M059J (cell line): ENCODE measurements around the gene IGFALS. TPM values are rescaled to one million over a fixed set of nuclear protein-coding genes. Genes with fewer than 3 reads are reported as not detected.
A peak's percentile ranks its signal among the peaks of the same experiment; 100 is the strongest.

Source experiments
- DNase-seq: peaks from one replicate; pipeline ENCODE4 v3.0.0-alpha.2; 2012; ENCODE audit warnings: low read depth
- total RNA-seq: library from RNA; depleted of rRNA; stranded (reverse); fragments of >200 nt; shearing (Covaris generic); gene quantifications from 2 replicates; pipeline ENCODE4 v1.2.3, GENCODE V29; 2014

The IGFALS gene
- total RNA-seq, 1 experiment from 2014 or later = 0.07 TPM

DNA sequence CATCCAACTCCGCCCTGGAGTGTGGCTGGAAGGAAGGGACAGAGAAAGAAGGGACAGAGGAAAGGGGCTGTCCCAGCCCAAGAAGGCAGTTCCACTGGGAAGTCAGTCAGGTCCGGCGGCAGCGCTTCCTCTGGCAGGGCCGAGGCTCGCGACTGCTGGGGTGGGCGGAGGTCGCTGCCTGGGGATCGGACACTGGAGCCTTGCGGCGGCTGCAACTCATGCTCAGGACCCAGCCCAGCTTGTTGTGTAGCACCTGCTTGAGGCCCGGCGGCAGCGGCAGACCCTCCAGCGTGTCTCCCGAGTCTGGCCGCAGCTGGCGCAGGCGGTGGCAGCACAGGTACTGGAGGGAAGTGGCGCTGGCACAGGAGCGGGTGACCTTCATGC lies 16.5 kb downstream of the IGFALS start:
- no peak for DNase-seq

DNA sequence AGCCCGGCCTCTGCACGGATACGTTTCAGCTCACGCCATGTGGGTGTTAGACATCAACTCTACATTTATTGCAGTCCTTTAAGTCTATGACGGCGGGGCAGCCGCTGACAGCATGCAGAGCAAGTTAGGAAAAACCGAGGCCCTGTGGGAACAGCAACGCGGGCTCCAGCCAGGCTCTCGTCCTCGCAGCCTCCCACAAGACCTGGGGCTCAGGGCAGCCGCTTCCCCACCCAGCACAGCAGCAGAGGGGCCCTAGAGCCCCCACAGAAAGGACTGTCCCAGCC lies 16.9 kb downstream of the IGFALS start:
- no peak for DNase-seq

DNA sequence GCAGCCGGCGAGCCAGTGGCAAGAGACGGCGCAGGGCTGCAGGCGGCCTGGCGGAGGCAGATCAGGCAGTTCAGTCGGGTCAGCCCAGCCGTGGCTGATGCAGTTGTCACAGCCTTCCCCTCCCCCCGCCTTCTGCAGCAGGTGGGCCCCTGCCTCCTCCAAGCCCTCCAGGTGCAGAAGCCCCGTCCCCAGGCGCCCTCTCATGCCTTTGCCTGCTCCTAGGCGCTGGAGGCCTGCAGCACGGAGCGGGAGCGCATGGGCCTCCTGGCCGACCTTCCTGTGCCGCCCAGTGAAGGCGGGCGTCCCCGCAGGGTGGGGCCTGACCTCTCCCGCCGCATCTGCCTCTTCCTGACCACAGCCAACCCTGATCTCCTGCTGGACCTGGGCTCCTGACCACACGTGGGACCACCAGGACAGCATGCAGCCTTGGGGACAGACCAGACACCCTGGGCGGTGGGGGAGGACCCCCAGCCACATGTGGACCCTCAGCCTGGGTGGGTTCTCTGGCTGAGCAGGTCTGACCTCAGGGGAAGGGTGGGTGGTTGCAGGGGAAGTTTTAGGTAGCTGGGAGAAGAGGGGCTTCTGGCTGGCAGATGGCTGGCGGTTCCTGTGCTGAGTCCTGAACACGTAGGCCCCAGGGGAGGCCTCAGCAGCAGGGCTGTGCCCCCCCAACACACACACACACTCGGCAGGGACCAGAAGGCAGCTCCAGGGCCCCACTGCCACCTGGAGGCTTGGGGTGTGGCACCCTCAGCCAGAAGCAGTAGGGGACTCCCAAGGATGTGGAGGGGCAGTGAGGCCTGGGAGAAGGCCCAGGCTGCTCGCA lies 17.4 kb downstream of the IGFALS start:
- DNase-seq = no peak

DNA sequence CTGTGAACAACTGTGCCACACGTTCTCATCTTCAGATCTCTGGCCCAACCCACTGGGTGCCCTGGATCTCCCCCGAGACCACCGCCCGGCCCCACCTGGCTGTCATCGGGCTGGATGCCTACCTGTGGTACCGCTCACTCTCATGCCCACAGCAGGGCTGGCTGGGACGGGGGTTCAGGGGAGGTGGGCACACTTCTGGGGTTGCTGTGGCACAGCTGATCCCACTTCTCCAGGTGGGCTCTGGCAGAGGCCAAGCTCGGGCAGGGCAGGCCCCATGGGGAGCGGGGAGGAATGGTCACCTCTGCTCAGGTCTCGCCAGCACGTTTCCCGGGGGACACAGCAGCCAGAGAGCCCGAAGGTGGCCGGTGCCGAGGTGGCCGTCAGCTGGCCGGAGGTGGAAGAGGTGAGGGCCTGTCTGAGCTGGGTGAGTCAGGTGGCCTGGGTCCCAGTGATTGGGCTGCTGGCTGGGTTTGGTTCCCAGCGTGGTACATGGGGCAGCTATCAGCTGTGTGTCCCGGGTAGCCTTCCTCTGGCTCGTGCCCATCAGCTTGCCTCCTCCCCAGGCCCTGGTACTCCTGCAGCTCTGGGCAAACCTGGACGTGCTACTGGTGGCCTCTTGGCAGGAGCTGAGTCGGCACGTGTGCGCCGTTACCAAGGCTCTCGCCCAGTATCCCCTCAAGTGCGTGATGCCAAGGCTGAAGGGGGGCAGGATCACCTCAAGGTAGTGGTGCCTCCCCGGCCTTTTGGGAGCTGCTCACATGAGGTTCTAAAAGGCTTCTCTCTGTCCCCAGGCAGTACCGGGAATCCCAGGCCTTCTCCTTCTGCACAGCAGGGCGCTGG lies 18.3 kb downstream of the IGFALS start:
- DNase-seq = no peak

DNA sequence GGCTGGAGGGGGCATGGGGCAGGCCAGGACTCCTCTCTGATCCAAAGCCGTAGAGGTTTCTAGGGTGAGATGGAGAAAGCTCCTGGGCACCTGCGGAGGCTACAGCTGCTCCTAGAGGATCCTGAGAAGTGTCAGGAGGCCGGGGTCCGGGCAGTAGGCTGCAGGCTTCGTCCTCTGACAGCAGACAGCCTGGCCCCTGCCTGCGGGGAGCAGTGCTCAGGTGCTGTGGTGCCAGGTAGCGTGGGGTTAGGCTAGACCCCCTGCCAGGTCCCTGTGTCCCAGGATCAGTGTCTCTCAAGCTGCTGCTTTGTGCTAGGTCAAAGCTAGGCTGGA lies 19.1 kb downstream of the IGFALS start:
- no peak for DNase-seq

DNA sequence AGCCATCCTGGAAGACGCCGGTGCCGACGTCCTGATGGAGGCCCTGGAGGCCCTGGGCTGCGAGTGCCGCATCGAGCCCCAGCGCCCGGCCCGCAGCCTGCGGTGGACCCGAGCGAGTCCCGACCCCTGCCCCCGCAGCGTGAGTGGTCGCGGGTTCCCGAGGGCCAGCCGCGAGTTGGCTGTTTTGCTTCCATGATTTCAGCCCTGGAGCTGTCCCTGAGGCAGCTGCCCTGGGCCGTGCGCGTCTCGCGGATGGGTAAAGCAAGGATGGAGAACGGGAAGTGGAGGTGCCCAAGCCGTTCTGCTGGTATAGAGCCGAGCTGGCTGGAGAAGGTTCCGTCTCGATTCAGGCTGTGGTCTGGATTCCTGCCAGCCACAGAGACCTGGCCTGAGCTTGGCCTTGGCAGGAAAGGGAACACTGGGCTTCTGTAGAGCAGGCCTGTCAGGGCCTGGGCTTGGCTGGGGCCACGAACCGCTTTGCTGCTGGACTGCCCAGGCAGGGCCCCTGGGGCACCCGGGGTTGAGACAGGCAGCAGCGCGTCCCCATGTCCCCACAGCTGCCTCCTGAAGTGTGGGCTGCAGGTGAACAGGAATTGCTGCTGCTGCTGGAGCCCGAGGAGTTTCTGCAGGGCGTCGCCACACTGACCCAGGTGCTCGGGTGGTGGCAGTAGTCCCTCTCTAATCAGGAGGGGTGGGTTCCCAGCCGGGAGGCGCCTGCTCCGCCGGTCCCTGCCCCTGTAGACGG lies 19.6 kb downstream of the IGFALS start:
- peak; percentile 63 for DNase-seq

DNA sequence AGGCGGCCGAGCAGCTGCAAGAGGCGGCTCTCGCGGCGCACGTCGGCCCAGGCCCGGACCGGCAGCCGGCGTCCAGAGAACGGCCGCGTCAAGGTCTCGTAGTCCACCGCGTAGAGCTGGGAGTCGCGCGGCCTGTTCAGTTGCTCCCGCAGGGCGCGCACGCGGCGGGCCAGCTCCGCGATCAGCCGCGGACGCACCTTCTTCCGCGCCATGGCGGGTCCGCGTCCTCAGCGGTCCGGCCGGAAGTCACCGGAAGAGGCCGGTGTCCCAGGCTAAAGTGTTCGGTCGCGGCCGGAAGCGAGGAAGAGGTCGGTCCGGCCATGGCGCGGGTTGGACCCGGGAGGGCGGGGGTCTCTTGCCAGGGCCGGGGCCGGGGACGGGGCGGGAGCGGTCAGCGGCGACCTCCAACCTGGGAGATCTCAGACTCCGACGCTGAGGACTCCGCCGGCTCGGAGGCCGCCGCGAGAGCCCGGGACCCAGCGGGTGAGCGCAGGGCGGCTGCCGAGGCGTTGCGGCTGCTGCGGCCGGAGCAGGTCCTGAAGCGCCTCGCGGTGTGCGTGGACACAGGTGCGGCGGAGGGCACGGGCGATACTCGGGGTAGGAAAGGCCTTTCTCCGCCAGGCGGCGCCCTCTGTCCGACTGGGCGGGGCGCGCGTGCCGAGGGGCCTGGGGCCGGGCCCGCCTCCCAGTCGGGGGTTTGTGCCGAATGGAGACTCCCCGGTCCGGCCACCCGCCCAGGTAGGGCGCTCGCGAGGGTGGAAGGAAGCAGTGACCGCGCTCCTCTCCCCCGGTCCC lies 20.4 kb downstream of the IGFALS start, which contains the start of gene MRPS34:
TSS of gene MRPS34 (minus strand) at position 227 of the 795 bp plus-strand sequence. CDS start at position 212, 15 bp downstream.
- DNase-seq = peak; percentile 80

DNA sequence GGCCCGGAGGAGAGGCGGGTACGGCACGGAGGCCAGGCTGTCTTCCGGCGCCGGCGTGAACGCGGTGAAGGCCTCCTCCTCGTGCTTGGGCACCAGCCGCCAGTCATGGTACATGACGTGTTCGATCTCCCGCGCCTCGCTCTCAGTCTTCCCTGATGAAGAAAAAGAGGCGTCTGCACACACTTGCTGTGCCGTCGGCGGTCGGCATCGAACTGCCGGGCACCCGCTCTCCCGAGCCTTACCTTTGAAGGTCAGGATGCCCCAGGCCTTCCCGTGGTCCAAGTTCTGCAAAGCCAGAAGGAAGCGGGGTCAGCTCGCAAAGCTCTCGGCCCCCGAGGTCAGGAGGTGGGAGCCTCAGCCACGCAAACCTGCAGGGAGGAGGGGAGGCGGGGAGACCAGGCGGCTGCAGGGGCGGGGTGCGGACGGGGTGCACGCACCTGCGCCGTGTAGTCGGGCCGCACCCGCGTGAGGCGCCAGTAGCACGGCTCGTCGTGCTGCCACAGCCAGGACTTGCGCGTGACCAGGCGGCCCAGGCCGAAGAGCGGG lies 21.1 kb downstream of the IGFALS start, which contains the start of gene EME2:
TSS of gene EME2 (plus strand) at position 449 of the 546 bp plus-strand sequence. CDS start 418 bp downstream, outside the sequence.
- no peak for DNase-seq

DNA sequence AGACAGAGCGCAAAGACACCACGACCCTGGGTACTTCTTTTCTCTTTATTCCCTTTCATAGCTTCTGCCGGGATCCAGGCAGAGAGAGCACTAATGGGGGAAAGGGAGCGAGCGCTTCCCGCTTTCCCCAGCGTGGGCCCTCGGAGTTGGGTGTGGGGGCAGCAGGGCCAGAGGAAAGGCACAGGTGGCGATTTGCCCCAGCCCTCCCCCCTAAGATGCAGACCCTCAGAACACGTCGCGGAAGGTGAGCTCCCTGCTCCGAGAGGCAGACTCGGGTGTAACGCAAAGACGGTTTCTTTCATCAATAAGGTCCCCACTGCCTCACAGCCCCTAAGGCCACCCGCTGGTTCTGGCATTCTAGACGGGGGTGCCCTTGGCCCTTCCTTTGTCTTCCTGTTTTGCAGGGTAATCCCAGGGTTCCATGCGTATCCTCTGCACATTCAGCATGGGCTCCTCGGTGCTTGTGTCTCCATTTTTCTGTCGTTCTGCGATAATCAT lies 21.6 kb downstream of the IGFALS start:
- DNase-seq = no peak

DNA sequence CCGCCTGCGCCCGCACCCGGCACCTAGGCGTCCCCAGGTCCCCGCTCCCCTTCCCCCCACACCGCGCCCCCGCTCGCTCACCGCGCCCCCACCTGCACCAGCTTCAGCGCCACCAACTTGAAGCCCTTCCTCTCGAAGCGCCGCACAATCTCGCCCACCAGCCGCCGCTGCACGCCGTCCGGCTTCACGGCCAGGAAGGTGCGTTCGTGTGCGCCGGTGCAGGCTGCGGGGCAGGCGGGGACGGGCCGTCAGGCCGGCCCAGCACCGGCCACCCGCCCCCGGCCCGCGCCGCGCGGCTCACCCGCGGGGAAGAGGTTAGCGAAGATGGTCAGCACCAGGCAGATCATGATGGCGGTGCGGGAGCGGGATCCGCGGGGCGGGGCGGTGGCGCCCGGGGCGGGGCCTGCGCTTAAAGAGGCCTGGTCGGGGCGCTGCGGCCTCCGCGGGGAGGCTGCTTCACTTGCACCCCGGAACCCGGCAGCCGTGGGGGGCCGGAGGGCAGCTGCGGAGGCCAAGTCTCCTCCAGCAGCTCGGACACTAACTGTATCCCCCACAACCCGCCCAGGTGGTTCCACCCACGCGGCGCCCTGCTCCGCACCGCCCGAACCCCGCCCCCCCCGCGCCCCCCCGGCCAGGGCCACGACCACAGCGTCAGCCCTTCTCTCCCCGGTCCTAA lies 22.2 kb downstream of the IGFALS start, which contains the start of gene NME3:
TSS of gene NME3 (minus strand) at position 356 of the 676 bp plus-strand sequence. CDS start at position 347, 9 bp downstream.
- DNase-seq = no peak

DNA sequence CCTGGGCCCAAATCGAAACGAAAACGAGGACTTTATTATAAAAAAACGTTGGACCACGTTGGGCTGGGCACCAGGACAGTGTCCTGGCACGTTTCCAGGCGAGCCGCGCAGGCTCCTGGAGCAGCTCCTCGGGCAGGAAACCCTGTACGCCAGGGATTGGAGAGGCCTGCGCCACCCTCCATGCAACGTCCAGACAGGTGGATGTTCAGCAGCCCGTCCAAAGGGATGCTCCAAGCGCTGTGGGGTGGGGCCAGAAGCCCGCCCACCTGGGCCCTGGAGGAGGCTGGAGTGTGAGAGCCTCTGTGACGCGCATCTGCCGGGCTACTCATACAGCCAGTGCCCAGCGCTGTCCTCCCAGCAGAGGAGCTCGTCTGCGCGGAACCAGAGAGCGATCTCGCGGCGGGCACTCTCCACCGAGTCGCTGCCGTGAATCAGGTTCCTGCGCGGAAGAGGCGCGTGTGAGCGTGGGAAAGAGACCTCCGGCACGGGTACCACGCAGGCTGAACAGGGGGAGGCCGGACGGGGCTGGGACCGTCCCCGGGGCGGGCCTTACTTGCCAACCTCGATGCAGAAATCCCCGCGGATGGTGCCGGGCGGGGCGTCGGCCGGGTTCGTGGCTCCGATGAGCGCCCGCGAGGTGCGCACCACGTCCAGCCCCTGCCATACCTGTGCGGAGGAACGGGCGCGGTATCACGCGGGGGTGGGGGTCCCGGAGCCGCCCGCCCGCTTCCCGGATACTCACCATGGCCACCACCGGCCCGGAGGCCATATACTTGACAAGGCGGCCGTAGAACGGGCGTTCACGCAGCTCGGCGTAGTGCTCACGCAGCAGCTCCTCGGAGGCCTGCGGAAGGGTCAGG lies 22.9 kb downstream of the IGFALS start:
- no peak for DNase-seq

DNA sequence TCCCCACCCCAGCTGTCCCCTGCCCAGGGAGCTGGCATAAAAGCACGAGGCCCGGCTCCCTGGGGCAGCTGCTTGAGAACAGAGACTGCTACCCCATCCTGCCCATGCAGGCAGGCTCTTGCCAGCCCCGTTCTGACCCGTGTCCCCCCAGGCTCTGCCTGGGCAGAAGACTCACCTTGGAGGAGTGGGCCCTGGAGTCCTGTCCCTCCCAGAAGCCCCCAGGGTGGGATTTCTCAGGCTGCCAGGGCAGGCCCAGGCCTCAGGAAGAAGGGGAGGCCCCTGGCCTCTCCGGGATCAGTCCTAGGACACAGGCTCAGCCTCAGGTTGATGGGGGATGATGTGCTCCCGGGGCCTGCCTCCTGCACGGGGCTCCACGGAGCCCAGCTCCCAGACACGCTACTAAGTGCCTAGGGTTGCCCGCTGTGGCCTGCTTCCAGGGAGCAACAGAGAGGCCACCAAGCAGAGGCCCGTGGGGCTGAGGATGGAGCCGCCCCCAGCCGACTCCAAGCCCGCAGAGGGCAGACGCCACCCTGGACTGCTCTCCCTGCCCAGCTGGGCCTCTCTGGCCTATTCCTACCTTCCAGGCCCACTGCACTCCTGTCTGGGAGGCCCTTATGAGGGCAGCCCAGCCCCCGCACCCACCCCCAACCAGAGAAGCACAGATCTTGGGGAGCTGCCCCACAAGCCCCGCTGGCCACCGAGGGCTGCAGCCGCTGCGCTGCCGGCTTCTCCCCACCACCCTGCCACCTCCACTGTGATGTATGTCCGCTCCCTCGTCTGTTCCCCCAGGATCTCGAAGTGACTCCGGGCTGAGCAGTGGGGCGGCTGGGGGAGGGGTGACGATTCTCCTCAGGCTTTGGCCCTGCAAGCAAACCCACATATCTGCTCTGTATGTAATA lies 23.9 kb downstream of the IGFALS start:
- DNase-seq = no peak

DNA sequence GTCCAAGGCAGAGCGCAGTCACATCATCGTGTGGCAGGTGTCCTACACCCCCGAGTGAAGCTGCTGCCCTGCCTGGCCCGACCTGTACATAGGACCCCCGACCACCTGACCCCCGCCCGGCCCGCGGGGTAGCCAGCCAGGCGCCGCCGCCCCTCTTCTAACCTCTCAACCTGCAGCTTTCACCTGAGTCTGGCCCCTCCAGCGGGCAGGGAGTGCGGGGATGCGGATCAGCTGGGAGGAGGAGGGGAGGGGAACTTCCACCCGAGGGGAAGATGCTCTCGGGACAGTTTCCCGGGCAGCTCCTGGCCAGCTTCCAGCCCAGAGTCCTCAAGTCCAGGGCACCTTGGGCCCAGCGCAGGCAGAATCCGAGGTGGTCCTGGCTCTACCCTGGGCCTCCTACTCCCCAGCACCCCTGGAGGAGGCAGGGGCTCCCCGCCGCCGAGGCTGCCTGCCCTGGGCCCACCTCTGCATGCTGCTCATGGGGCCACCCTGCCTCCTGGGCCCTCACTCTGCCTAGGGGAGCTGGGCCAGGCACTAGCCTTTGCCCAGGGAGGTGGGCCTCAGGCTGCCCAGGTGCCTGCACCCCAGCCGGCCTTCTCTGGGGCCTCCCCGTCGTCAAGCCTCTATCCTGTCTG lies 24.6 kb downstream of the IGFALS start:
- DNase-seq = no peak

DNA sequence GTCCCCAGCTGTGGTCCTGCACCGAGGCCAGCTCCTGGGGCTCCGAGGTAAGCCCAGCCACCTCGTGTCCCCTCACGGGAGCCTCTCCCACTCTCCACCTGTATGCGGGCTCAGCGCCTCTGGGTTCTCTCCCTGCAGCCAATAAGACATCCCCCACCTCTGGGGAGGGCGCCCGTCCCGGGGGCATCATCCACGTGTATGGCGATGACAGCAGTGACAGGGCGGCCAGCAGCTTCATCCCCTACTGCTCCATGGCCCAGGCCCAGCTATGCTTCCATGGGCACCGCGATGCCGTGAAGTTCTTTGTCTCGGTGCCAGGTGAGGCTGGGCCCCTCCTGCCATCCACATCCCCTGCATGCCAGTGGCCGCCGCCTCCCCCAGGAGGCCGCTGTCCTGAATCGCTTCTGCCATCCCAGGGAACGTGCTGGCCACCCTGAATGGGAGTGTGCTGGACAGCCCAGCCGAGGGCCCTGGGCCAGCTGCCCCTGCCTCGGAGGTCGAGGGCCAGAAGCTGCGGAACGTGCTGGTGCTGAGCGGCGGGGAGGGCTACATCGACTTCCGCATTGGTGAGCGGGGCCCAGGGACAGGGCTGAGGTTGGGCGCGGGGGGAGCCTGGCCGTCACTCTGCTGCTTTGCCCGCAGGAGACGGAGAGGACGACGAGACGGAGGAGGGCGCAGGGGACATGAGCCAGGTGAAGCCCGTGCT lies 25.3 kb downstream of the IGFALS start:
- no peak for DNase-seq

DNA sequence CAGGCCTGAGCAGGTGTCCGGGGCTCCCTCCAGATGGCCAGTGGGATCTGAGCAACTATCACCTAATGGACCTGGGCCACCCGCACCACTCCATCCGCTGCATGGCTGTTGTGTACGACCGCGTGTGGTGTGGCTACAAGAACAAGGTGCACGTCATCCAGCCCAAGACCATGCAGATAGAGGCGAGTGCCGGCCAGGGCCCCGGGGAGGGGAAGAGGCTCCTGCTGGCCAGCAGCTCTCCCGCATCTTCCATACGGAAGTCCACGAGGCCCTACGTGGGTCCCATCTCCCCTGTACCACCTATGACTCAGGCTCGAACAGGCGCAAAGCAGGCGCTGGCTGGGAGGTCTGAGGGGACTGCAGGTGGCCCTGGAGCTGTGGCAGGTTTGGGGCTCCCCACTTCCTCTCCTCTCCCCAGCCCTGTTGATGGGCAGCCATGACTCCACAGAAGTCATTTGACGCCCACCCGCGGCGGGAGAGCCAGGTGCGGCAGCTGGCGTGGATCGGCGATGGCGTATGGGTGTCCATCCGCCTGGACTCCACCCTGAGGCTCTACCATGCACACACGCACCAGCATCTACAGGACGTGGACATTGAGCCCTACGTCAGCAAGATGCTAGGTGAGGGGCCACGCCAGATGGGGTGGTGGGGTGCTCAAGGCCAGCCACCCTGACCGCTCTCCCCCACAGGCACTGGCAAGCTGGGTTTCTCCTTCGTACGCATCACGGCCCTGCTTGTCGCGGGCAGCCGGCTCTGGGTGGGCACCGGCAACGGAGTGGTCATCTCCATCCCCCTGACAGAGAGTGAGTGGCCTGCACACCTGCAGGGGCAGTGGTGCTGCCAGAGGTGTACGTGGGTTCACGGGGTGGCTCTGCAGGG lies 26.1 kb downstream of the IGFALS start:
- DNase-seq = no peak

DNA sequence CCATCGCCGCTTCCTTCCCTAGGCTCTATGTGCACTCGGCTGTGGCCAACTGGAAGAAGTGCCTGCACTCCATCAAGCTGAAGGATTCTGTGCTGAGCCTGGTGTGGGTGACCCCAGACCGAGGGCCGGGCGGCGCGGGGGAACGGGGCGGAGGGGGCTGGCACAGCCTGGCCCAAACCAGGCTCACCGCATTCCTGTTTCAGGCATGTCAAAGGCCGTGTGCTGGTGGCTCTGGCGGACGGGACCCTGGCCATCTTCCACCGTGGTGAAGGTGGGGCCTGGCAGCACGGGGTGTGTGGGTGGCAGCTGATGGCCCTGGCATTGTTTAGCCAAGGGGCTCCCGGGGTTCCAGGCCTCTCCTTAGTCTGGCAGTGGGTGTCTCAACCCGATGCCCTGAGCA lies 26.8 kb downstream of the IGFALS start:
- no peak for DNase-seq
